ENCODE measurements around the gene NAV3.

DNA sequence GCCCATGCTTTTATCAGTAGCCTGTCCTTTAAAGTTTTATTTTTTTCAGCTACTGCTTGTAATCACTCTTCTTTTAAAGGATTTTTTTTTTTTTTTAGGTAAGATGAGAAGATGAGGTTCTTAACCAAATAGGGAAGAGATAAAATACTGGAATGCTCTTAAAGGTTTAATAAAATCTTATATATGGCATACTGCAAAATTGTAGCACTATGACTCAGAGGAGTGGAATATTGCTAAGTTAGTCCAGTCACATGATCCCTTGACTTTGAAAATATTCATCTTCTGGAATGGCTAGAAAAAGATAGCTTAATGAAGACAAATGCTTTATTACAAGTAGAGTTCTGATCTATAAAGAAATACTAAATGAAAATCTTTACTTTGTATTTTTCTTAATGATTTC is 116.6 kb downstream of the NAV3 start:
- no peak for TF ChIP-seq CTCF (IDR thresholded peaks at IDR 0.05)
- TF ChIP-seq POLR2A (IDR thresholded peaks at IDR 0.05) = no peak

Measured in right lobe of liver (tissue), 4 donors.